H1 (cell line): ENCODE data around the gene SDF2. TPM values are rescaled to one million over a fixed set of nuclear protein-coding genes. Genes with fewer than 3 reads are reported as not detected.
A peak's percentile ranks its signal among the peaks of the same experiment; 100 is the strongest.

Source experiments
- CTCF ChIA-PET: fragments of 300-600 bp; sonication (Branson Sonifier 250); formaldehyde crosslinking; loops from one replicate; lab custom pipeline; 2021; ENCODE audit not compliant: partially characterized antibody; lab: Charles Lee
- POLR2A ChIA-PET: fragments of 300-600 bp; sonication (Branson Sonifier 250); formaldehyde crosslinking; loops from one replicate; lab custom pipeline; 2021; ENCODE audit warnings: inconsistent platforms; ENCODE audit not compliant: partially characterized antibody; lab: Charles Lee
- DNase-seq, 2 experiments: peaks; one replicate each; pipeline versions ENCODE4 v3.0.0 to v3.0.0-alpha.2; 2010 to 2022; ENCODE audit warnings: low spot score in 2 of 2, low read depth in 1 of 2, mixed read lengths in 1 of 2
- FAIRE-seq: peaks from 2 replicates; lab custom pipeline; 2011; peaks lifted over from hg19 to GRCh38; lab: Jason Lieb, UNC
- H2AFZ ChIP-seq: 2 replicates; pipeline ENCODE4 v1.8.1; 2012; ENCODE audit warnings: low read length, inconsistent platforms
- H2AK5ac ChIP-seq: 2 replicates; pipeline ENCODE4 v1.6.1; 2013; ENCODE audit warnings: low read depth, low read length
- H2BK120ac ChIP-seq: replicated peaks from 2 replicates; pipeline ENCODE3; 2013; ENCODE audit warnings: low read depth, low read length, inconsistent platforms
- H2BK12ac ChIP-seq: 2 replicates; pipeline ENCODE4 v1.6.1; 2013; ENCODE audit warnings: low read depth, low read length
- H2BK15ac ChIP-seq: 2 replicates; pipeline ENCODE4 v1.6.1; 2013; ENCODE audit warnings: low read length
- H2BK20ac ChIP-seq: 2 replicates; pipeline ENCODE4 v1.6.1; 2013; ENCODE audit warnings: low read length
- H2BK5ac ChIP-seq: 2 replicates; pipeline ENCODE4 v1.6.1; 2013; ENCODE audit warnings: low read depth, low read length
- H3K14ac ChIP-seq: 2 replicates; pipeline ENCODE4 v1.6.1; 2013; ENCODE audit warnings: inconsistent platforms; ENCODE audit not compliant: insufficient read length
- H3K18ac ChIP-seq: 2 replicates; pipeline ENCODE4 v1.6.1; 2013; ENCODE audit warnings: low read length; ENCODE audit errors: extremely low read depth
- H3K23ac ChIP-seq: 2 replicates; pipeline ENCODE4 v1.6.1; 2013; ENCODE audit warnings: inconsistent platforms; ENCODE audit not compliant: insufficient read length
- H3K23me2 ChIP-seq: 2 replicates; pipeline ENCODE4 v1.6.1; 2013; ENCODE audit warnings: low read depth, low read length
- H3K27ac ChIP-seq: 2 replicates; pipeline ENCODE4 v1.6.1; 2011; ENCODE audit warnings: low read depth, low read length, inconsistent platforms
- H3K27me3 ChIP-seq, 4 experiments: replicated peaks in 1 of 4; 1 replicate in 1 of 4; 2 replicates in 3 of 4; pipeline versions ENCODE4 v1.6.1 to v1.8.1; 2011 to 2013; ENCODE audit warnings: low read length in 3 of 4, mild to moderate bottlenecking in 3 of 4, inconsistent platforms in 2 of 4, mixed read lengths in 2 of 4, moderate library complexity in 1 of 4; ENCODE audit not compliant: control insufficient read depth in 3 of 4, insufficient read depth in 3 of 4; ENCODE audit errors: extremely low read depth in 1 of 4
- H3K36me3 ChIP-seq, 4 experiments: 2 replicates each; pipeline versions ENCODE4 v1.6.1 to v1.8.1; 2011 to 2013; ENCODE audit warnings: mild to moderate bottlenecking in 4 of 4, low read length in 3 of 4, moderate library complexity in 2 of 4, control low read depth in 1 of 4, inconsistent platforms in 1 of 4; ENCODE audit not compliant: insufficient read depth in 4 of 4, control insufficient read depth in 2 of 4
- H3K4ac ChIP-seq: replicated peaks from 2 replicates; pipeline ENCODE3; 2013; ENCODE audit warnings: low read length, low read depth, mixed read lengths, inconsistent platforms; ENCODE audit not compliant: insufficient read length
- H3K4me1 ChIP-seq, 4 experiments: replicated peaks in 1 of 4; 1 replicate in 1 of 4; 2 replicates in 3 of 4; pipeline versions ENCODE4 v1.6.1 to v1.8.1; 2011 to 2013; ENCODE audit warnings: low read length in 3 of 4, inconsistent platforms in 2 of 4, mixed read lengths in 1 of 4; ENCODE audit not compliant: insufficient read depth in 4 of 4, control insufficient read depth in 3 of 4
- H3K4me2 ChIP-seq, 2 experiments: 2 replicates each; pipeline versions ENCODE4 v1.6.1 to v1.8.1; 2011 to 2013; ENCODE audit warnings: low read depth in 2 of 2, low read length in 2 of 2, control low read depth in 1 of 2, inconsistent platforms in 1 of 2, mild to moderate bottlenecking in 1 of 2; ENCODE audit not compliant: insufficient read depth in 1 of 2
- H3K4me3 ChIP-seq, 4 experiments: fragments of 200-600, 300-600 bp in 1 of 4; sonication (generic), shearing (Covaris generic), sonication (Bioruptor Twin) in 1 of 4; 2 replicates each; pipeline versions ENCODE4 v1.5.1 to v1.8.1; 2011 to 2016; ENCODE audit warnings: low read length in 4 of 4, low read depth in 3 of 4, control low read depth in 2 of 4, inconsistent platforms in 2 of 4, mild to moderate bottlenecking in 2 of 4, mixed read lengths in 1 of 4, moderate library complexity in 1 of 4; ENCODE audit not compliant: insufficient read depth in 2 of 4; ENCODE audit errors: extremely low read depth in 1 of 4
- H3K56ac ChIP-seq: replicated peaks from 2 replicates; pipeline ENCODE3; 2013; ENCODE audit warnings: low read depth, mild to moderate bottlenecking, mixed read lengths, low read length, inconsistent platforms; ENCODE audit not compliant: insufficient read length
- H3K79me1 ChIP-seq: 2 replicates; pipeline ENCODE4 v1.6.1; 2013; ENCODE audit warnings: low read depth, low read length, control low read depth
- H3K79me2 ChIP-seq, 2 experiments: 2 replicates each; pipeline versions ENCODE4 v1.6.1 to v1.8.1; 2012 to 2013; ENCODE audit warnings: low read length in 2 of 2, mild to moderate bottlenecking in 2 of 2, inconsistent platforms in 1 of 2; ENCODE audit not compliant: insufficient read depth in 2 of 2, control insufficient read depth in 1 of 2
- H3K9ac ChIP-seq, 4 experiments: replicated peaks in 1 of 4; 1 replicate in 1 of 4; 2 replicates in 3 of 4; pipeline versions ENCODE4 v1.6.1 to v1.8.1; 2011 to 2013; ENCODE audit warnings: low read depth in 3 of 4, low read length in 3 of 4, control low read depth in 2 of 4, mild to moderate bottlenecking in 2 of 4, moderate library complexity in 2 of 4, inconsistent platforms in 1 of 4; ENCODE audit errors: extremely low read depth in 1 of 4
- H3K9me3 ChIP-seq, 2 experiments: 2 replicates each; pipeline versions ENCODE4 v1.6.1 to v1.8.1; 2012 to 2013; ENCODE audit warnings: mild to moderate bottlenecking in 2 of 2, moderate library complexity in 2 of 2, control low read depth in 1 of 2, inconsistent platforms in 1 of 2, low read depth in 1 of 2, low read length in 1 of 2, mixed read lengths in 1 of 2; ENCODE audit not compliant: insufficient read depth in 2 of 2
- H4K20me1 ChIP-seq, 2 experiments: replicated peaks in 1 of 2; 2 replicates each; pipeline versions ENCODE3 to v1.8.1; 2011 to 2013; ENCODE audit warnings: inconsistent platforms in 2 of 2, low read length in 2 of 2, mild to moderate bottlenecking in 1 of 2; ENCODE audit not compliant: insufficient read depth in 2 of 2, control insufficient read depth in 1 of 2
- H4K5ac ChIP-seq: 2 replicates; pipeline ENCODE4 v1.6.1; 2013; ENCODE audit warnings: low read length, low read depth, mixed read lengths, inconsistent platforms; ENCODE audit not compliant: insufficient read length
- H4K8ac ChIP-seq: 2 replicates; pipeline ENCODE4 v1.8.0; 2013; ENCODE audit warnings: mild to moderate bottlenecking, moderate library complexity, low read length, inconsistent platforms; ENCODE audit not compliant: insufficient read depth; ENCODE audit errors: extremely low read depth
- H4K91ac ChIP-seq: replicated peaks from 2 replicates; pipeline ENCODE3; 2013; ENCODE audit warnings: low read length, mixed read lengths, inconsistent platforms; ENCODE audit not compliant: insufficient read length
- CREB1 ChIP-seq: IDR thresholded peaks from 2 replicates; pipeline ENCODE4 v1.6.1; 2012; ENCODE audit warnings: inconsistent platforms
- POU5F1 ChIP-seq: IDR thresholded peaks from 2 replicates; pipeline ENCODE4 v1.6.1; 2011; ENCODE audit warnings: low read depth, mild to moderate bottlenecking, low read length, moderate library complexity
- RAD21 ChIP-seq, 2 experiments: IDR thresholded peaks in 1 of 2; conservative IDR thresholded peaks in 1 of 2; 2 replicates each; pipeline ENCODE4 v1.6.1; 2011; ENCODE audit warnings: low read depth in 2 of 2, low read length in 2 of 2, improper control_type of control experiment in 1 of 2, inconsistent platforms in 1 of 2, mild to moderate bottlenecking in 1 of 2, moderate library complexity in 1 of 2
- RBBP5 ChIP-seq: IDR thresholded peaks from 2 replicates; pipeline ENCODE4 v1.7.1; 2012; ENCODE audit warnings: low read depth, mild to moderate bottlenecking, inconsistent platforms, low read length, moderate library complexity, borderline replicate concordance
- TAF7 ChIP-seq: optimal IDR thresholded peaks from 2 replicates; pipeline ENCODE3; 2011; ENCODE audit warnings: low read depth, mild to moderate bottlenecking, inconsistent platforms, low read length, moderate library complexity, borderline replicate concordance
- TBP ChIP-seq: IDR thresholded peaks from 2 replicates; pipeline ENCODE4 v1.6.1; 2011; ENCODE audit warnings: low read depth, low read length, improper control_type of control experiment
- WGBS, 2 experiments: shearing (Covaris generic) in 1 of 2; methylation state at CpG; one replicate each; pipeline versions ENCODE4 v1.1.6 to v1.1.7; 2013 to 2015; ENCODE audit warnings: low lambda C conversion rate in 2 of 2, mixed read lengths in 2 of 2, inconsistent platforms in 1 of 2, low coverage in 1 of 2, missing lambda C conversion rate in 1 of 2; ENCODE audit not compliant: insufficient replicate concordance in 2 of 2, insufficient coverage in 1 of 2, insufficient read length in 1 of 2; ENCODE audit errors: extremely low coverage in 1 of 2, missing lambda C conversion rate in 1 of 2; 5-methylcytosine and 5-hydroxymethylcytosine counted together
- long read RNA-seq, 2 experiments: library from RNA in 1 of 2; library from capped mRNA in 1 of 2; stranded (forward); transcript quantifications; one replicate each; pipeline ENCODE4 v2.0.0, GENCODE V29; 2021; ENCODE audit warnings: inconsistent platforms in 1 of 2
- polyA minus RNA-seq, 3 experiments: library from RNA; depleted of rRNA, polyadenylated mRNA; stranded (reverse); fragments of >200 nt; gene quantifications; 1 replicate in 2 of 3; 2 replicates in 1 of 3; pipeline ENCODE4 v1.2.3, GENCODE V29; 2011
- polyA plus RNA-seq, 7 experiments: library from polyadenylated mRNA; depleted of rRNA in 3 of 7; stranded (reverse) in 5 of 7; unstranded in 2 of 7; fragments of >200 nt in 5 of 7; fragments of 200-250 nt in 2 of 7; gene quantifications; 1 replicate in 5 of 7; 2 replicates in 1 of 7; 4 replicates in 1 of 7; pipeline versions ENCODE4 v1.2.1 to v1.2.3, GENCODE V29; 2011 to 2013; ENCODE audit warnings: missing spikeins in 2 of 7, mixed read lengths in 2 of 7
- total RNA-seq: library from RNA; stranded (reverse); fragmentation: NEBNext Ultra II Directional; extraction: Animal tissue kit (Norgen Biotek cat#: 25700); gene quantifications from 2 replicates; pipeline ENCODE4 v1.2.1, GENCODE V29; 2021

SDF2 gene
- total RNA-seq = 43.6 and 44.8 TPM in 2 replicates
- polyA plus RNA-seq (2011; rRNA removed) = 48.0 and 65.4 TPM in 2 replicates
- polyA plus RNA-seq (2011; cell fraction: cytosol; rRNA removed) = 52.8 TPM
- polyA plus RNA-seq (2011; cell fraction: nucleus; rRNA removed) = 39.2 TPM
- polyA plus RNA-seq (2012, experiment 1 of 2) = 43.9 to 59.7 TPM (median 53.4 TPM) in 4 replicates
- 37.0 TPM for polyA plus RNA-seq (2012, experiment 2 of 2)
- 67.2 TPM for polyA plus RNA-seq (2013, experiment 1 of 2)
- 85.5 TPM for polyA plus RNA-seq (2013, experiment 2 of 2)
- 46.0 and 54.2 TPM in 2 replicates for polyA minus RNA-seq (2011; rRNA and poly(A)+ RNA removed)
- 28.8 TPM for polyA minus RNA-seq (2011; cell fraction: cytosol; rRNA and poly(A)+ RNA removed)
- 18.6 TPM for polyA minus RNA-seq (2011; cell fraction: nucleus; rRNA and poly(A)+ RNA removed)
- long read RNA-seq, experiment 1, transcript SDF2-201 (3 exons, 1,568 nt) = major isoform, 32 of 54 reads
- long read RNA-seq, experiment 1, transcript SDF2-210 (3 exons, 1,025 nt) = minor isoform, 5 of 54 reads
- long read RNA-seq, experiment 1, partial matches to known transcripts = 1 of 54 reads
- long read RNA-seq, experiment 1, other reads (novel, unspliced or antisense) = 11 of 54 reads
- long read RNA-seq, experiment 2, transcript SDF2-201 (3 exons, 1,568 nt) = major isoform, 81 of 108 reads
- long read RNA-seq, experiment 2, transcript SDF2-210 (3 exons, 1,025 nt) = minor isoform, 14 of 108 reads
- long read RNA-seq, experiment 2, partial matches to known transcripts = 0 of 108 reads
- long read RNA-seq, experiment 2, other reads (novel, unspliced or antisense) = 5 of 108 reads

GRCh38 chr17:28661635-28662526, at the start of gene SDF2, which contains the start of gene SUPT6H:
TSS of gene SDF2 (minus strand) at chr17:28661906. CDS start at chr17:28661876, 30 bp downstream.
TSS of gene SUPT6H (plus strand) at chr17:28662205. CDS start at chr17:28673402, 11,197 bp downstream.
- H3K4me2 ChIP-seq = peak within 1 kb of the TSS; percentile 74 to 81
- H2BK5ac ChIP-seq = peak within 1 kb of the TSS; percentile 66
- peak within 1 kb of the TSS; percentile 95 for H2BK120ac ChIP-seq
- peak within 1 kb of the TSS; percentile 95 for H4K5ac ChIP-seq
- H2BK12ac ChIP-seq = peak within 1 kb of the TSS; percentile 23; the same call in 1 of the 2 replicates
- peak within 1 kb of the TSS; percentile 93 for H4K91ac ChIP-seq
- peak within 1 kb of the TSS; percentile 92 for H3K27ac ChIP-seq
- no peak for FAIRE-seq
- peak within 1 kb of the TSS; percentile 85 to 99 (median 96) for H3K4me3 ChIP-seq
- CTCF ChIA-PET = interaction anchor here (1.4 to 4.0 kb wide), 3 partner anchors 10 to 17 kb away, joined by 3 to 38 read pairs (median 12); partner anchors contain the start of gene BLTP2
- H3K23me2 ChIP-seq = peaks cover 3% of the 10 kb centered on the region; the same call in 1 of the 2 replicates
- H2AK5ac ChIP-seq = no peak within 1 kb of the TSS
- no peaks in the 10 kb centered on the region for H3K27me3 ChIP-seq
- peak in 1 of 2 experiments; percentile 98 for DNase-seq
- peak within 1 kb of the TSS; percentile 92; the same call in 1 of the 2 replicates for H4K8ac ChIP-seq
- H2BK20ac ChIP-seq = 0 out of 2 replicates have a peak within 1 kb of the TSS, but pooled peaks have one; percentile 28
- H3K79me1 ChIP-seq = peaks cover 8% of the 10 kb centered on the region
- H3K4me1 ChIP-seq = peaks cover 0 to 2% (median 0%) of the 10 kb centered on the region in 4 experiments; a peak in 3 of 7 replicates
- peak within 1 kb of the TSS; percentile 95 for H3K18ac ChIP-seq
- H3K9ac ChIP-seq = peak within 1 kb of the TSS; percentile 73 to 96 (median 93)
- H3K9me3 ChIP-seq = peaks cover 0 to 17% of the 10 kb centered on the region in 2 experiments; a peak in 3 of 4 replicates
- peak within 1 kb of the TSS; percentile 73 for H3K56ac ChIP-seq
- no peak within 1 kb of the TSS for H3K14ac ChIP-seq
- no peak within 1 kb of the TSS for H3K4ac ChIP-seq
- peaks cover 28 to 71% of the 10 kb centered on the region in 2 experiments for H3K79me2 ChIP-seq
- peak within 1 kb of the TSS; percentile 18; the same call in 1 of the 2 replicates for H2BK15ac ChIP-seq
- H4K20me1 ChIP-seq = peaks cover 0 to 12% of the 10 kb centered on the region in 2 experiments
- WGBS, 2 experiments = 2% methylated on average over 60 of the region's 66 CpGs; no CpG with 5 or more reads in 1 of the 2 experiments
- POLR2A ChIA-PET = interaction anchor here (0.7 to 3.9 kb wide), 25 partner anchors 7 to 88 kb away, joined by 3 to 55 read pairs (median 4); partner anchors contain the start of genes ALDOC, BLTP2, PROCA1 and RPL23A
- peak within 1 kb of the TSS; percentile 96 for H2AFZ ChIP-seq
- peaks cover 0 to 25% (median 11%) of the 10 kb centered on the region in 4 experiments; a peak in 4 of 8 replicates for H3K36me3 ChIP-seq
- H3K23ac ChIP-seq = no peak within 1 kb of the TSS
- TF ChIP-seq TAF7 (peak; percentile 30), CREB1 (peak; percentile 94), POU5F1 (no peak), TBP (no peak), RAD21 (IDR thresholded peaks at IDR 0.05 in 1 of 2, conservative IDR thresholded peaks at IDR 0.05 in 1 of 2; ENCODE audit: low read depth in 2 of 2, low read length in 2 of 2) (no peak), RBBP5 (peak; percentile 82)
